ENCODE measurements around the gene GJA1.

DNA sequence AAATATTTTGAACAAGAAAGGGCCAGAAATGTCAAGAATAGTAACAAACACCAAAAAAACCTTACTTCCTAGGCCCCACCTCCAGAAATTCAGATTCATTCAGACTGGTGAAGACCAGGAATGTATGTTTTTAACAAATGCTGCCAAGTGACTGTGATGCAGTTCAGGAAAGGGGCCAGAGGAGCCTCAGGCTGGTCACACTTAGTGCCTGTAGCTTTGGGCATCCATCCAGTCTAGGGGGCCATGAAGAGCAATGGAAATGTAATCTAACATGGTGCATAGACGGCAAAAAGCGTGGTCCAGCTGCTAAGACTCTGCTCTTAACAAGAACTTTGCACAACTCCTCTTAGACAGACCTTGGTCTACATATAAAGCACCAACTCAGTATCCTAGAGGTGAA, 7.1 kb downstream of the GJA1 start:
- TF ChIP-seq, protein P1, sequence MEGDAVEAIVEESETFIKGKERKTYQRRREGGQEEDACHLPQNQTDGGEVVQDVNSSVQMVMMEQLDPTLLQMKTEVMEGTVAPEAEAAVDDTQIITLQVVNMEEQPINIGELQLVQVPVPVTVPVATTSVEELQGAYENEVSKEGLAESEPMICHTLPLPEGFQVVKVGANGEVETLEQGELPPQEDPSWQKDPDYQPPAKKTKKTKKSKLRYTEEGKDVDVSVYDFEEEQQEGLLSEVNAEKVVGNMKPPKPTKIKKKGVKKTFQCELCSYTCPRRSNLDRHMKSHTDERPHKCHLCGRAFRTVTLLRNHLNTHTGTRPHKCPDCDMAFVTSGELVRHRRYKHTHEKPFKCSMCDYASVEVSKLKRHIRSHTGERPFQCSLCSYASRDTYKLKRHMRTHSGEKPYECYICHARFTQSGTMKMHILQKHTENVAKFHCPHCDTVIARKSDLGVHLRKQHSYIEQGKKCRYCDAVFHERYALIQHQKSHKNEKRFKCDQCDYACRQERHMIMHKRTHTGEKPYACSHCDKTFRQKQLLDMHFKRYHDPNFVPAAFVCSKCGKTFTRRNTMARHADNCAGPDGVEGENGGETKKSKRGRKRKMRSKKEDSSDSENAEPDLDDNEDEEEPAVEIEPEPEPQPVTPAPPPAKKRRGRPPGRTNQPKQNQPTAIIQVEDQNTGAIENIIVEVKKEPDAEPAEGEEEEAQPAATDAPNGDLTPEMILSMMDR (IDR thresholded peaks at IDR 0.05), result no peak
- no peak for TF ChIP-seq POLR2A (IDR thresholded peaks at IDR 0.05)
